ENCODE results near the gene C1GALT1. TPM values are rescaled to one million over a fixed set of nuclear protein-coding genes. Genes with fewer than 3 reads are reported as not detected.

The C1GALT1 gene
- total and polyA plus RNA-seq, 7 donors: 3.9 to 23.3 (median 13.1) TPM

GRCh38 chr7:7209412-7210050 is 27.2 kb downstream of the C1GALT1 start:
- no peak for TF ChIP-seq CTCF (IDR thresholded peaks at IDR 0.05)
- Histone ChIP-seq H3K4me1 (no peaks in the 10 kb centered on the region), H3K27me3 (ENCODE audit: insufficient read depth in 3 of 3, low read length in 2 of 3) (no peaks in the 10 kb centered on the region), H3K4me3 (no peak overlapping the region), H3K27ac (no peak overlapping the region), H3K9me3 (no peaks in the 10 kb centered on the region), H3K36me3 (ENCODE audit: insufficient read depth in 1 of 2, low read depth in 1 of 2) (no peaks in the 10 kb centered on the region)
- DNase-seq: no peak
- ATAC-seq: no peak
- 84 to 87% (median 87%) methylated on average over 10 of the region's 10 CpGs for WGBS, 3 donors
- intact Hi-C loops (cut with DNase I): no loop called here

GRCh38 chr7:7210475-7211237 is 28.3 kb downstream of the C1GALT1 start:
- DNase-seq (no peak), ATAC-seq (no peak)
- H3K9me3 ChIP-seq: no peaks in the 10 kb centered on the region
- no peaks in the 10 kb centered on the region for H3K27me3 ChIP-seq (ENCODE audit: insufficient read depth in 3 of 3, low read length in 2 of 3)
- intact Hi-C loops (cut with DNase I): no loop called here
- no peak overlapping the region for H3K27ac ChIP-seq
- WGBS, 3 donors: 79 to 82% (median 80%) methylated on average over 12 of the region's 12 CpGs
- no peaks in the 10 kb centered on the region for H3K36me3 ChIP-seq (ENCODE audit: insufficient read depth in 1 of 2, low read depth in 1 of 2)
- no peak for TF ChIP-seq CTCF (IDR thresholded peaks at IDR 0.05)
- H3K4me3 ChIP-seq: no peak overlapping the region
- H3K4me1 ChIP-seq: no peaks in the 10 kb centered on the region

- ATAC-seq: no peak
- Histone ChIP-seq H3K27me3 (ENCODE audit: insufficient read depth in 3 of 3, low read length in 2 of 3) (no peaks in the 10 kb centered on the region), H3K4me3 (no peak overlapping the region), H3K36me3 (ENCODE audit: insufficient read depth in 1 of 2, low read depth in 1 of 2) (peaks cover 0 to 4% of the 10 kb centered on the region in 2 donors), H3K4me1 (no peaks in the 10 kb centered on the region), H3K9me3 (no peaks in the 10 kb centered on the region), H3K27ac (no peak overlapping the region)
- intact Hi-C loops (cut with DNase I): no loop called here
- no peak for DNase-seq
- TF ChIP-seq CTCF (IDR thresholded peaks at IDR 0.05): no peak
- 80 to 92% (median 85%) methylated on average over 2 of the region's 2 CpGs for WGBS, 3 donors
Measured at GRCh38 chr7:7212612-7213011, 30.3 kb downstream of the C1GALT1 start.

- no peak for TF ChIP-seq CTCF (IDR thresholded peaks at IDR 0.05)
- 93 to 97% (median 96%) methylated on average over 13 of the region's 13 CpGs for WGBS, 3 donors
- Histone ChIP-seq H3K9me3 (no peaks in the 10 kb centered on the region), H3K36me3 (ENCODE audit: insufficient read depth in 1 of 2, low read depth in 1 of 2) (peaks cover 0 to 4% of the 10 kb centered on the region in 2 donors), H3K4me1 (no peaks in the 10 kb centered on the region), H3K27me3 (ENCODE audit: insufficient read depth in 3 of 3, low read length in 2 of 3) (no peaks in the 10 kb centered on the region), H3K27ac (no peak overlapping the region), H3K4me3 (no peak overlapping the region)
- intact Hi-C loops (cut with DNase I): no loop called here
- DNase-seq (no peak), ATAC-seq (no peak)
Measured at GRCh38 chr7:7214398-7215347, 32.3 kb downstream of the C1GALT1 start.
